ENCODE results near the gene ZNF451.

ZNF451 gene

DNA sequence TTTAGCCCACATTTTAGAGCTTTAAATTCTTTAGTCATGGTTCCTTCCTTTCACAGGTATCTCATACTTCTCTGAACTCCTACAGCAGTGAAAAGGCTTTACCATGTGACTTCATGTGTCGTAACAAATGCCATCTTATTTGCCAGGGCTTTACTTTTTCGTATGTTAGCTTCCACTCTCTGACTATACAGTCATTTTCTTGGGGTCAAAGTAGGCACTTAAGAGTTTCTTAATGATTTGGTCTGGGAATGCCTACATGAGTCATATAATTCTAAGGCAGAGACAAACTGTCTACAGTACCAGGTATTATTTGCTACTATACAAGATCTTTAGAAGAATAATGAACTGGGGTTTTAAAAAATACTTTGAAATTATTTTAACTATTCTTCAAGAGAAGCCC is 117.2 kb downstream of the ZNF451 start:
- Histone ChIP-seq H3K9ac (ENCODE audit: low read depth, low read length, poor library complexity, severe bottlenecking) (no peak overlapping the region), H4K20me1 (ENCODE audit: insufficient read depth, low read length, poor library complexity, severe bottlenecking) (no peaks in the 10 kb centered on the region), H3K9me2 (replicated peaks; ENCODE audit: low read depth, low read length) (no peaks in the 10 kb centered on the region), H3K79me2 (ENCODE audit: insufficient read depth, low read length) (peaks cover 16% of the 10 kb centered on the region; the same call in 1 of the 2 replicates), H3F3A (ENCODE audit: low read depth) (no peaks in the 10 kb centered on the region), H3K4me2 (ENCODE audit: low read depth, low read length, poor library complexity, severe bottlenecking) (no peak overlapping the region), H3K9me3 (ENCODE audit: insufficient read depth, low read depth, low read length) (no peaks in the 10 kb centered on the region), H2AFZ (ENCODE audit: low read length) (no peak overlapping the region), H3K4me1 (ENCODE audit: insufficient read depth, low read length, poor library complexity, severe bottlenecking) (peaks cover 17% of the 10 kb centered on the region), H3K4me3 (ENCODE audit: low read length, poor library complexity, severe bottlenecking) (no peak overlapping the region), H3K27me3 (ENCODE audit: insufficient read depth, low read length, poor library complexity, severe bottlenecking) (no peaks in the 10 kb centered on the region), H3K36me3 (ENCODE audit: insufficient read depth, low read length) (peaks cover 5% of the 10 kb centered on the region; the same call in 1 of the 2 replicates)
- TF ChIP-seq EZH2phosphoT487 (IDR thresholded peaks at IDR 0.05; ENCODE audit: borderline replicate concordance), result no peak
- TF ChIP-seq, protein P1, sequence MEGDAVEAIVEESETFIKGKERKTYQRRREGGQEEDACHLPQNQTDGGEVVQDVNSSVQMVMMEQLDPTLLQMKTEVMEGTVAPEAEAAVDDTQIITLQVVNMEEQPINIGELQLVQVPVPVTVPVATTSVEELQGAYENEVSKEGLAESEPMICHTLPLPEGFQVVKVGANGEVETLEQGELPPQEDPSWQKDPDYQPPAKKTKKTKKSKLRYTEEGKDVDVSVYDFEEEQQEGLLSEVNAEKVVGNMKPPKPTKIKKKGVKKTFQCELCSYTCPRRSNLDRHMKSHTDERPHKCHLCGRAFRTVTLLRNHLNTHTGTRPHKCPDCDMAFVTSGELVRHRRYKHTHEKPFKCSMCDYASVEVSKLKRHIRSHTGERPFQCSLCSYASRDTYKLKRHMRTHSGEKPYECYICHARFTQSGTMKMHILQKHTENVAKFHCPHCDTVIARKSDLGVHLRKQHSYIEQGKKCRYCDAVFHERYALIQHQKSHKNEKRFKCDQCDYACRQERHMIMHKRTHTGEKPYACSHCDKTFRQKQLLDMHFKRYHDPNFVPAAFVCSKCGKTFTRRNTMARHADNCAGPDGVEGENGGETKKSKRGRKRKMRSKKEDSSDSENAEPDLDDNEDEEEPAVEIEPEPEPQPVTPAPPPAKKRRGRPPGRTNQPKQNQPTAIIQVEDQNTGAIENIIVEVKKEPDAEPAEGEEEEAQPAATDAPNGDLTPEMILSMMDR (conservative IDR thresholded peaks at IDR 0.05; ENCODE audit: low read length), result no peak

DNA sequence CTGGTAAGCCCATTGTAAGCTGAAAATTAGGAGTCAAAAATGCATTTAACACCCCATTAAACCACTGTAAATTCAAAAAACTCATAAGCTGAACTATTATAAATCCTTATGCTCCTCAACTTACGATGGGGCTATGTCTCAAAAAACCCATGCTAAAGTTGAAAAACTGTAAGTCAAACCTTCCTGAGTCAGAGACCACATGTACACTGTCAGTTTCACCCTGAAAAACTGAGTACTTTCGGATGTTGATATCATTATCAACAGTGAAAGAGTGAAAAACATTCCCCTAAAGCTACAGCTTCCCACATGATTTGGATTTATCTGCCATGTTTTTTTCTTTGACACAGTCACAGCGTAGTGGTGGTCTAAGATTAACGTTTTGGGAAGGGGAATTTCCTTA is 117.9 kb downstream of the ZNF451 start:
- H3K9ac ChIP-seq (ENCODE audit: low read depth, low read length, poor library complexity, severe bottlenecking), result no peak overlapping the region
- H3K9me2 ChIP-seq (replicated peaks; ENCODE audit: low read depth, low read length), result no peaks in the 10 kb centered on the region
- no peak overlapping the region for H3K4me3 ChIP-seq (ENCODE audit: low read length, poor library complexity, severe bottlenecking)
- H3K9me3 ChIP-seq (ENCODE audit: insufficient read depth, low read depth, low read length), result no peaks in the 10 kb centered on the region
- H3K36me3 ChIP-seq (ENCODE audit: insufficient read depth, low read length), result peaks cover 5% of the 10 kb centered on the region; the same call in 1 of the 2 replicates
- H3K4me2 ChIP-seq (ENCODE audit: low read depth, low read length, poor library complexity, severe bottlenecking), result no peak overlapping the region
- no peak for TF ChIP-seq EZH2phosphoT487 (IDR thresholded peaks at IDR 0.05; ENCODE audit: borderline replicate concordance)
- TF ChIP-seq, protein P1 (conservative IDR thresholded peaks at IDR 0.05; ENCODE audit: low read length), result no peak
- no peaks in the 10 kb centered on the region for H3K27me3 ChIP-seq (ENCODE audit: insufficient read depth, low read length, poor library complexity, severe bottlenecking)
- no peaks in the 10 kb centered on the region for H3F3A ChIP-seq (ENCODE audit: low read depth)
- no peaks in the 10 kb centered on the region for H4K20me1 ChIP-seq (ENCODE audit: insufficient read depth, low read length, poor library complexity, severe bottlenecking)
- peaks cover 23% of the 10 kb centered on the region; the same call in 1 of the 2 replicates for H3K79me2 ChIP-seq (ENCODE audit: insufficient read depth, low read length)
- H2AFZ ChIP-seq (ENCODE audit: low read length), result no peak overlapping the region
- H3K4me1 ChIP-seq (ENCODE audit: insufficient read depth, low read length, poor library complexity, severe bottlenecking), result peaks cover 17% of the 10 kb centered on the region

DNA sequence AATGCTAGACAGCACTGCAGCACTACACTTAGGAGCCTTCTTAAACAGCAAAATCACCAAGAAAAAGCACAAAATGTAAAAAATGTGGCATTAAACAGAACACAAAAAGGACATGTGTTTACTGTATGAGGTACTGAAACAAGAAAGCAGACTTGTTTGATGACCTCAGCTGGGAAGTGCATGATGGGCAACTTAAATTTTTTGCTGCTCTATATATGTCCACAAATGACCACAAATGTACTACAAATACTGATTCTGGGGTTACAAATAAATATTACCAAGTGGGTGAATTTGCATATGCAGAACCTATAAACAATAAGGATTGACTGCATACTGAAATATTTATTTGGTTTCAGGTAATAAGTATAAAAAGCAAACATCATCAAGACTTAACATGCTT is 119.0 kb downstream of the ZNF451 start:
- Histone ChIP-seq H3K9me3 (ENCODE audit: insufficient read depth, low read depth, low read length) (no peaks in the 10 kb centered on the region), H3K36me3 (ENCODE audit: insufficient read depth, low read length) (peaks cover 5% of the 10 kb centered on the region; the same call in 1 of the 2 replicates), H3K4me1 (ENCODE audit: insufficient read depth, low read length, poor library complexity, severe bottlenecking) (peaks cover 27% of the 10 kb centered on the region), H3K79me2 (ENCODE audit: insufficient read depth, low read length) (peaks cover 35% of the 10 kb centered on the region), H3K9me2 (replicated peaks; ENCODE audit: low read depth, low read length) (no peaks in the 10 kb centered on the region), H3K27me3 (ENCODE audit: insufficient read depth, low read length, poor library complexity, severe bottlenecking) (no peaks in the 10 kb centered on the region), H3F3A (ENCODE audit: low read depth) (no peaks in the 10 kb centered on the region), H3K9ac (ENCODE audit: low read depth, low read length, poor library complexity, severe bottlenecking) (no peak overlapping the region), H3K4me3 (ENCODE audit: low read length, poor library complexity, severe bottlenecking) (no peak overlapping the region), H4K20me1 (ENCODE audit: insufficient read depth, low read length, poor library complexity, severe bottlenecking) (peaks cover 6% of the 10 kb centered on the region), H2AFZ (ENCODE audit: low read length) (no peak overlapping the region), H3K4me2 (ENCODE audit: low read depth, low read length, poor library complexity, severe bottlenecking) (no peak overlapping the region)
- TF ChIP-seq EZH2phosphoT487 (IDR thresholded peaks at IDR 0.05; ENCODE audit: borderline replicate concordance), result no peak
- TF ChIP-seq, protein P1 (conservative IDR thresholded peaks at IDR 0.05; ENCODE audit: low read length), result no peak
